Astrocyte (in vitro differentiated cells and primary cell): ENCODE measurements around the gene CDC42EP1. TPM values are rescaled to one million over a fixed set of nuclear protein-coding genes. Genes with fewer than 3 reads are reported as not detected.
A peak's percentile ranks its signal among the peaks of the same experiment; 100 is the strongest.

Experiments used
- DNase-seq: peaks from one replicate; pipeline ENCODE4 v3.0.0-alpha.2; 2010; ENCODE audit warnings: low read depth
- FAIRE-seq: peaks from 2 replicates; lab custom pipeline; 2011; peaks lifted over from hg19 to GRCh38; lab: Jason Lieb, UNC
- H2AFZ ChIP-seq: 2 replicates; pipeline ENCODE4 v1.6.0; 2012; ENCODE audit warnings: low read depth, low read length, inconsistent platforms
- H3K27ac ChIP-seq: 2 replicates; pipeline ENCODE4 v1.5.1; 2011; ENCODE audit warnings: low read depth, low read length, inconsistent platforms
- H3K27me3 ChIP-seq: 2 replicates; pipeline ENCODE4 v1.6.0; 2011; ENCODE audit warnings: low read length, inconsistent platforms; ENCODE audit not compliant: insufficient read depth
- H3K36me3 ChIP-seq: 2 replicates; pipeline ENCODE4 v1.5.1; 2011; ENCODE audit warnings: low read length, inconsistent platforms; ENCODE audit not compliant: insufficient read depth
- H3K4me1 ChIP-seq: 2 replicates; pipeline ENCODE4 v1.5.1; 2011; ENCODE audit warnings: low read length, inconsistent platforms; ENCODE audit not compliant: insufficient read depth
- H3K4me2 ChIP-seq: 2 replicates; pipeline ENCODE4 v1.6.0; 2012; ENCODE audit warnings: low read length, inconsistent platforms
- H3K4me3 ChIP-seq: 2 replicates; pipeline ENCODE4 v1.5.1; 2011; ENCODE audit warnings: low read depth, mild to moderate bottlenecking, low read length, inconsistent platforms; ENCODE audit not compliant: insufficient read depth
- H3K79me2 ChIP-seq: 2 replicates; pipeline ENCODE4 v1.6.0; 2012; ENCODE audit warnings: mild to moderate bottlenecking, low read length, inconsistent platforms; ENCODE audit not compliant: insufficient read depth
- H3K9ac ChIP-seq: 2 replicates; pipeline ENCODE4 v1.6.0; 2012; ENCODE audit warnings: mild to moderate bottlenecking, low read length, inconsistent platforms
- H3K9me3 ChIP-seq: 2 replicates; pipeline ENCODE4 v1.5.1; 2012; ENCODE audit warnings: low read depth, mild to moderate bottlenecking, low read length, inconsistent platforms; ENCODE audit not compliant: insufficient read depth
- H4K20me1 ChIP-seq: 2 replicates; pipeline ENCODE4 v1.6.0; 2012; ENCODE audit warnings: low read length, inconsistent platforms; ENCODE audit not compliant: insufficient read depth
- H3K27ac Mint-ChIP-seq: one replicate; pipeline ENCODE4 v1.8.0; 2021; ENCODE audit warnings: mild to moderate bottlenecking, mixed read lengths; ENCODE audit not compliant: unreplicated experiment
- H3K27me3 Mint-ChIP-seq: one replicate; pipeline ENCODE4 v1.8.0; 2021; ENCODE audit warnings: low read depth, mixed read lengths; ENCODE audit not compliant: unreplicated experiment
- H3K36me3 Mint-ChIP-seq: one replicate; pipeline ENCODE4 v1.8.0; 2021; ENCODE audit warnings: low read depth, mixed read lengths; ENCODE audit not compliant: unreplicated experiment
- H3K4me1 Mint-ChIP-seq: one replicate; pipeline ENCODE4 v1.8.0; 2021; ENCODE audit warnings: low read depth, mixed read lengths; ENCODE audit not compliant: unreplicated experiment
- H3K4me3 Mint-ChIP-seq: one replicate; pipeline ENCODE4 v1.8.0; 2021; ENCODE audit warnings: mild to moderate bottlenecking, moderate library complexity, mixed read lengths; ENCODE audit not compliant: unreplicated experiment
- H3K9me3 Mint-ChIP-seq: one replicate; pipeline ENCODE4 v1.8.0; 2021; ENCODE audit warnings: mild to moderate bottlenecking, mixed read lengths; ENCODE audit not compliant: unreplicated experiment
- EZH2 ChIP-seq: IDR thresholded peaks from 2 replicates; pipeline ENCODE4 v1.6.1; 2012; ENCODE audit warnings: mild to moderate bottlenecking, low read length, inconsistent platforms; ENCODE audit not compliant: insufficient read depth
- total RNA-seq: library from RNA; stranded (reverse); gene quantifications from 2 replicates; pipeline ENCODE4 v1.2.1, GENCODE V29; 2021
- TF ChIP-seq, protein P1 (sequence below): IDR thresholded peaks from 2 replicates; pipeline ENCODE4 v1.5.1; 2011; ENCODE audit warnings: low read depth, mild to moderate bottlenecking, inconsistent platforms, low read length, moderate library complexity; ENCODE audit not compliant: insufficient read depth

CDC42EP1 gene
- total RNA-seq, 1 donor from 2014 or later: 106 TPM

DNA sequence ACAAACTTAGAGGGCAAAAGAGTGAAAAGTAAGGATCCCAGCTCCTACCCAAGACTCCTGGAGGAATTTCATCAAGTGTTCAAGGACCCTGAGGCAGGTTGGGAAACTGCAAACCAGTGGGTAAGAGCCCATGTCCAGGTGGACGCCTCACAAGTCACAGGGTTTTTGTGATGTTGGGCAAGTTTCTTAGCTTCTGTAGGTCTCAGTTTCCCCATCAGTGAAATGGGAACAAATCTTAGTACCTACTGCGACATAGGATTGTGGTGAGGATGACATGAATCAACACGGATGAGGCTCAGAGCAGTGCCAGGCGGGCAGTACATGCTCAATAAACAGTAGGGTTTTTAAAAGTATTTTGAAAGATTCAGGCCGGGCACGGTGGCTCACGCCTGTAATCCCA, 17.3 kb upstream of the CDC42EP1 start:
- FAIRE-seq (no peak), DNase-seq (no peak)
- H3K79me2 ChIP-seq: no peaks in the 10 kb centered on the region
- no peaks in the 10 kb centered on the region for H4K20me1 ChIP-seq
- H3K4me1 Mint-ChIP-seq: peaks cover 19% of the 10 kb centered on the region
- no peak overlapping the region for H2AFZ ChIP-seq
- H3K4me2 ChIP-seq: no peak overlapping the region
- TF ChIP-seq, protein P1, sequence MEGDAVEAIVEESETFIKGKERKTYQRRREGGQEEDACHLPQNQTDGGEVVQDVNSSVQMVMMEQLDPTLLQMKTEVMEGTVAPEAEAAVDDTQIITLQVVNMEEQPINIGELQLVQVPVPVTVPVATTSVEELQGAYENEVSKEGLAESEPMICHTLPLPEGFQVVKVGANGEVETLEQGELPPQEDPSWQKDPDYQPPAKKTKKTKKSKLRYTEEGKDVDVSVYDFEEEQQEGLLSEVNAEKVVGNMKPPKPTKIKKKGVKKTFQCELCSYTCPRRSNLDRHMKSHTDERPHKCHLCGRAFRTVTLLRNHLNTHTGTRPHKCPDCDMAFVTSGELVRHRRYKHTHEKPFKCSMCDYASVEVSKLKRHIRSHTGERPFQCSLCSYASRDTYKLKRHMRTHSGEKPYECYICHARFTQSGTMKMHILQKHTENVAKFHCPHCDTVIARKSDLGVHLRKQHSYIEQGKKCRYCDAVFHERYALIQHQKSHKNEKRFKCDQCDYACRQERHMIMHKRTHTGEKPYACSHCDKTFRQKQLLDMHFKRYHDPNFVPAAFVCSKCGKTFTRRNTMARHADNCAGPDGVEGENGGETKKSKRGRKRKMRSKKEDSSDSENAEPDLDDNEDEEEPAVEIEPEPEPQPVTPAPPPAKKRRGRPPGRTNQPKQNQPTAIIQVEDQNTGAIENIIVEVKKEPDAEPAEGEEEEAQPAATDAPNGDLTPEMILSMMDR: no peak
- TF ChIP-seq EZH2: no peak
- H3K9me3 ChIP-seq: no peaks in the 10 kb centered on the region
- no peak overlapping the region for H3K9ac ChIP-seq
- no peak overlapping the region for H3K4me3 ChIP-seq
- H3K36me3 ChIP-seq: no peaks in the 10 kb centered on the region
- H3K27ac ChIP-seq: no peak overlapping the region
- peaks cover 28% of the 10 kb centered on the region for H3K4me1 ChIP-seq
- peak overlapping the region; percentile 54 for H3K4me3 Mint-ChIP-seq
- no peaks in the 10 kb centered on the region for H3K36me3 Mint-ChIP-seq
- peaks cover 9% of the 10 kb centered on the region for H3K27me3 Mint-ChIP-seq
- H3K9me3 Mint-ChIP-seq: no peaks in the 10 kb centered on the region
- no peak overlapping the region for H3K27ac Mint-ChIP-seq
- H3K27me3 ChIP-seq: no peaks in the 10 kb centered on the region

DNA sequence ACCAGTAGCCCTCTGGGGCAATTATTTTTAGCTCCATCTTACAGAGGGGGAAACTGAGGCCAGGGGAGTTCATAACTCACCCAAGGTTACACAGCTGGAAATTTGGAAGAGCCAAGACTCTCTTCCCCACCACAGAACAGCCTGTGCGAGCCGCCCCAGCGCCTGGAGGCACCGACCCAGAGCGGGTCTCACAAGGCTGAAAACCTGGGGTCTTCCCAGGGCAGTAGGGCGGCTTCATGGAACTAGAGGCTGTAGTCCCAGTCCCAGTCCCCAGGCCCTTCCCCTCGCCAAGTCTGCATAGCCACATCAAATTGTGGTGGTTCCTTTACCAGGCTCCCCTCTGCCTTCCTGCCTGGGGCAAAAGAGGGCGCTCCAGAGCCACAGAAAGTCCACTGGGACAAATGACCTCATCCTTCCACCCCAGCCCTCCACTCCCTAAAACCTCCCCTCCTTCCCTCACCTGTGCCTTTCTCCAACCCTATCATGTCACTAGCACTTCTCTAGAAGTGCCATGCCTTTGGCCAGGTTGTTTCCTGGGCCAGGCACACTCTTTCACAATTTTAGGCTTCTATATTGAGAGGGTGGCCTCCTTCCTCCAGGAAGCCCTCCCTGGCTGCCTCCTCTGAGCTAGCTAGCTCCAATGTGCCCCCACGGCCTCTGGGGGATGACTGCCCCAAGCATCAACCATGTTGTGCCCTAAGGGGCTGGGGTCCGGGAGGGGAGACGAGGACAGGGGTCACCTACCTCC, 15.2 kb upstream of the CDC42EP1 start:
- peak overlapping the region; percentile 80 for H3K27ac Mint-ChIP-seq
- peak overlapping the region; percentile 64 for H3K9ac ChIP-seq
- DNase-seq (no peak), FAIRE-seq (peak; percentile 68)
- no peaks in the 10 kb centered on the region for H3K79me2 ChIP-seq
- H2AFZ ChIP-seq: no peak overlapping the region
- H3K27me3 Mint-ChIP-seq: peaks cover 5% of the 10 kb centered on the region
- H3K4me3 ChIP-seq: no peak overlapping the region
- no peak for TF ChIP-seq EZH2
- TF ChIP-seq, protein P1: peak; percentile 64
- no peaks in the 10 kb centered on the region for H3K36me3 Mint-ChIP-seq
- no peaks in the 10 kb centered on the region for H3K9me3 ChIP-seq
- H3K4me1 Mint-ChIP-seq: peaks cover 21% of the 10 kb centered on the region
- no peaks in the 10 kb centered on the region for H3K9me3 Mint-ChIP-seq
- peak overlapping the region; percentile 76 for H3K27ac ChIP-seq
- peaks cover 30% of the 10 kb centered on the region for H3K4me1 ChIP-seq
- no peaks in the 10 kb centered on the region for H3K36me3 ChIP-seq
- peak overlapping the region; percentile 67 for H3K4me3 Mint-ChIP-seq
- H3K4me2 ChIP-seq: peak overlapping the region; percentile 81
- no peaks in the 10 kb centered on the region for H3K27me3 ChIP-seq
- H4K20me1 ChIP-seq: no peaks in the 10 kb centered on the region
